AG10803 (cell line): ENCODE measurements around the gene RSPO1.

Source experiments
- DNase-seq: peaks from one replicate; pipeline ENCODE4 v3.0.0; 2010; ENCODE audit warnings: low read depth
- H3K4me3 ChIP-seq: 2 replicates; pipeline ENCODE4 v1.5.1; 2011; ENCODE audit warnings: mild to moderate bottlenecking, low read length, control low read depth
- TF ChIP-seq, protein P1 (sequence below): conservative IDR thresholded peaks from 2 replicates; pipeline ENCODE4 v1.5.1; 2011; ENCODE audit warnings: mild to moderate bottlenecking, low read length, control low read depth, inconsistent platforms

Gene RSPO1

GRCh38 chr1:37633040-37633937 is 1.4 kb downstream of the RSPO1 start:
- TF ChIP-seq, protein P1, sequence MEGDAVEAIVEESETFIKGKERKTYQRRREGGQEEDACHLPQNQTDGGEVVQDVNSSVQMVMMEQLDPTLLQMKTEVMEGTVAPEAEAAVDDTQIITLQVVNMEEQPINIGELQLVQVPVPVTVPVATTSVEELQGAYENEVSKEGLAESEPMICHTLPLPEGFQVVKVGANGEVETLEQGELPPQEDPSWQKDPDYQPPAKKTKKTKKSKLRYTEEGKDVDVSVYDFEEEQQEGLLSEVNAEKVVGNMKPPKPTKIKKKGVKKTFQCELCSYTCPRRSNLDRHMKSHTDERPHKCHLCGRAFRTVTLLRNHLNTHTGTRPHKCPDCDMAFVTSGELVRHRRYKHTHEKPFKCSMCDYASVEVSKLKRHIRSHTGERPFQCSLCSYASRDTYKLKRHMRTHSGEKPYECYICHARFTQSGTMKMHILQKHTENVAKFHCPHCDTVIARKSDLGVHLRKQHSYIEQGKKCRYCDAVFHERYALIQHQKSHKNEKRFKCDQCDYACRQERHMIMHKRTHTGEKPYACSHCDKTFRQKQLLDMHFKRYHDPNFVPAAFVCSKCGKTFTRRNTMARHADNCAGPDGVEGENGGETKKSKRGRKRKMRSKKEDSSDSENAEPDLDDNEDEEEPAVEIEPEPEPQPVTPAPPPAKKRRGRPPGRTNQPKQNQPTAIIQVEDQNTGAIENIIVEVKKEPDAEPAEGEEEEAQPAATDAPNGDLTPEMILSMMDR: no peak
- DNase-seq: no peak

GRCh38 chr1:37631036-37631435 is 3.7 kb downstream of the RSPO1 start:
- TF ChIP-seq, protein P1: no peak
- no peak for DNase-seq
- H3K4me3 ChIP-seq: no peak overlapping the region

More at GRCh38 chr1:37633040-37633937, 1.4 kb downstream of the RSPO1 start:
- no peak overlapping the region for H3K4me3 ChIP-seq

DNA sequence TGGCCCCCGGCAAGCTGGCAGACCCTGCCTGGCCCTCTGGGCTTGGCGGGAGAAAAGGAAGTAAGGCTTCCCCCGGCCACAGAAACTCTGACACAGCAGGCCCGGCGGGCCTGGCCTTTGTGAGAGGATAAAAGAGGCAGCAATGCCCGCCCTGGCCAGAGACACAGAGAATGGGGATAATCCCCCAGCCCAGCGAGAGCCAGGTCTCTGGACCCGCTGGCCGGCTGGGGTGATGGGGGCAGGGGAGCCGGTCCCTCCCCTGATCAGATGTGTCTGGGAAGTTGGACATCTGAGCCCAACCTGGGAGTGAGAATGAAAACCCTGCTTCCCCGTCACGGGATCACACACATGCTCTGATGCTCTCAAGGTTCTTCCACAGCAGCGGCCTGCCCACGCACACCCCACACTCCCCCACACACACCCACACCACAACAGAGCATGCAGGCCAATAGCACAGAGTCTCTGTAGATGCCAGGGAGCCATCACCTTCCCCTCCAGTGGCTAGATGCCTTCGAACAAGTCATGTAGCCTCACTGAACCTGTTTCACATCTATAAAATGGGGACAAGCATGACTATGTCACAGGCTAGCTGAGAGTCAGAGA is 4.2 kb downstream of the RSPO1 start:
- no peak for DNase-seq
- no peak overlapping the region for H3K4me3 ChIP-seq
- TF ChIP-seq, protein P1: no peak

- H3K4me3 ChIP-seq: no peak overlapping the region
- TF ChIP-seq, protein P1: no peak
- DNase-seq: no peak
Observed at GRCh38 chr1:37629726-37630425, 4.8 kb downstream of the RSPO1 start.

DNA sequence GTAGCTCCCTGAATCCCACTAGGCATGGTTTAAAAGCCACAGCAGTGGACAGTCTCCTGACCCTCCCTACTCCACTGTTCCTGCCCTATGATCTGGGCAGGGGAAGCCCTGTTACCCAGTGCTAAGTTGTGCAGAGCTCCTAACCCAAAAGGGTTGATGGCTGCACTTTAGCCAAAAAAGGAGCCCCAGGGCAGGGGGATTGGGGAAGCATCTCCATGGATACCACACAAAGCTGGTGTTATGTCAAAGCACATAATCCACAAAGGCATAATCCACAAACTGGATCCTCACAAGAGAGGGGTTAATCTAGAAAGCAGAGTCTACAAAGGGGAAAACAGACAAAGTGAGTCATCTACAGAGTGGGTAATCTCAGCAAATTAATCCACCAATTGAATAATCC is 5.7 kb downstream of the RSPO1 start:
- H3K4me3 ChIP-seq: no peak overlapping the region
- TF ChIP-seq, protein P1: no peak
- DNase-seq: no peak

- TF ChIP-seq, protein P1: no peak
- H3K4me3 ChIP-seq: no peak overlapping the region
- DNase-seq: no peak
Observed at GRCh38 chr1:37628026-37628556, 6.6 kb downstream of the RSPO1 start.
